Lung (tissue), 12 donors: ENCODE results near the gene ISM1. TPM values are rescaled to one million over a fixed set of nuclear protein-coding genes. Genes with fewer than 3 reads are reported as not detected.
A peak's percentile ranks its signal among the peaks of the same experiment; 100 is the strongest.

Experiments used
- ATAC-seq: fragments of 200-7000 bp; cut with Tn5 transposase; one replicate; pipeline ENCODE4 v1.9.1; 2020; ENCODE audit warnings: moderate number of reproducible peaks; ENCODE audit not compliant: insufficient read depth, low FRiP score
- DNase-seq, 3 donors: peaks; one replicate each; pipeline ENCODE4 v3.0.0-alpha.2; 2013 to 2017
- H3K27ac ChIP-seq, 2 donors: one replicate each; pipeline ENCODE4 v1.5.1; 2013; ENCODE audit warnings: mild to moderate bottlenecking in 2 of 2, moderate library complexity in 2 of 2, control low read depth in 1 of 2, inconsistent platforms in 1 of 2, low read depth in 1 of 2, low read length in 1 of 2
- H3K27me3 ChIP-seq, 3 donors: one replicate each; pipeline ENCODE4 v1.5.1; 2013; ENCODE audit warnings: low read length in 2 of 3; ENCODE audit not compliant: control insufficient read depth in 3 of 3, insufficient read depth in 3 of 3
- H3K36me3 ChIP-seq, 4 donors: one replicate each; pipeline ENCODE4 v1.5.1; 2013; ENCODE audit warnings: low read length in 4 of 4, mild to moderate bottlenecking in 1 of 4, moderate library complexity in 1 of 4; ENCODE audit not compliant: control insufficient read depth in 4 of 4, insufficient read depth in 4 of 4
- H3K4me1 ChIP-seq, 5 donors: one replicate each; pipeline ENCODE4 v1.5.1; 2013; ENCODE audit warnings: low read length in 5 of 5, mild to moderate bottlenecking in 2 of 5, moderate library complexity in 1 of 5; ENCODE audit not compliant: control insufficient read depth in 5 of 5, insufficient read depth in 5 of 5
- H3K4me3 ChIP-seq: one replicate; pipeline ENCODE4 v1.5.1; 2013; ENCODE audit warnings: mild to moderate bottlenecking, control low read depth, moderate library complexity
- H3K9ac ChIP-seq, 2 donors: one replicate each; pipeline ENCODE4 v1.5.1; 2013; ENCODE audit warnings: low read length in 2 of 2, control low read depth in 1 of 2; ENCODE audit not compliant: insufficient read depth in 1 of 2
- H3K9me3 ChIP-seq, 4 donors: one replicate each; pipeline ENCODE4 v1.5.1; 2013; ENCODE audit warnings: low read length in 3 of 4, mild to moderate bottlenecking in 1 of 4, moderate library complexity in 1 of 4; ENCODE audit not compliant: control insufficient read depth in 4 of 4, insufficient read depth in 3 of 4
- CTCF ChIP-seq: IDR thresholded peaks from 2 replicates; pipeline ENCODE4 v1.5.1; 2012; ENCODE audit warnings: mild to moderate bottlenecking; ENCODE audit errors: control extremely low read depth, extremely low read depth
- WGBS, 2 donors: extraction: QIAGEN DNeasy Blood & Tissue Kit; methylation state at CpG; one replicate each; pipeline ENCODE4 v1.1.7; 2013; 5-methylcytosine and 5-hydroxymethylcytosine counted together
- polyA plus RNA-seq, 2 donors: library from polyadenylated mRNA; stranded (reverse); fragments of 200-250 nt; gene quantifications; one replicate each; pipeline ENCODE4 v1.2.1, GENCODE V29; 2013
- total RNA-seq, 2 donors: library from RNA; depleted of rRNA in 1 of 2; stranded (reverse); fragments of >200 nt in 1 of 2; gene quantifications; one replicate each; pipeline ENCODE4 v1.2.1, GENCODE V29; 2014 to 2021
- donor health status: control.
- donor health status: control.
- donor health status: Bipolar disorder and iron deficiency.
- donor health status: healthy.
- donor health status: DM: yes; HTN: yes; CAD: no.

ISM1 gene
- total and polyA plus RNA-seq, 4 donors = 1.6 to 13.6 (median 2.9) TPM

- Histone ChIP-seq H3K27me3 (peaks cover 0 to 72% (median 34%) of the 10 kb centered on the region in 3 donors), H3K9ac (no peak overlapping the region), H3K9me3 (no peaks in the 10 kb centered on the region), H3K36me3 (no peaks in the 10 kb centered on the region), H3K27ac (no peak overlapping the region), H3K4me3 (peak overlapping the region; percentile 40), H3K4me1 (peaks cover 0 to 22% (median 14%) of the 10 kb centered on the region in 5 donors)
- peak in 2 of 3 donors; percentile 14 to 57 for DNase-seq
- ATAC-seq = peak; percentile 61
- WGBS, 2 donors = 14 to 17% methylated on average over 34 to 38 of the region's 38 CpGs
- TF ChIP-seq CTCF = no peak
Observed at GRCh38 chr20:13219327-13220193, 1.5 kb upstream of the ISM1 start.

- no peak for TF ChIP-seq CTCF
- H3K36me3 ChIP-seq = no peaks in the 10 kb centered on the region
- peak overlapping the region in 1 of 2 donors; percentile 34 for H3K27ac ChIP-seq
- H3K4me1 ChIP-seq = peaks cover 0 to 22% (median 14%) of the 10 kb centered on the region in 5 donors
- no peaks in the 10 kb centered on the region for H3K9me3 ChIP-seq
- WGBS, 2 donors = 1 to 2% methylated on average over 58 to 63 of the region's 63 CpGs
- H3K27me3 ChIP-seq = peaks cover 0 to 65% (median 34%) of the 10 kb centered on the region in 3 donors
- H3K9ac ChIP-seq = no peak overlapping the region
- peak; percentile 9 for ATAC-seq
- peak overlapping the region; percentile 40 for H3K4me3 ChIP-seq
- DNase-seq = peak; percentile 57 to 71 (median 61)
Observed at GRCh38 chr20:13220194-13220903, 725 bp upstream of the ISM1 start.

- Histone ChIP-seq H3K4me1 (peaks cover 0 to 22% (median 14%) of the 10 kb centered on the region in 5 donors), H3K9me3 (no peaks in the 10 kb centered on the region), H3K27ac (peak overlapping the region in 1 of 2 donors; percentile 1), H3K36me3 (no peaks in the 10 kb centered on the region), H3K4me3 (peak overlapping the region; percentile 40), H3K9ac (no peak overlapping the region), H3K27me3 (peaks cover 0 to 57% (median 34%) of the 10 kb centered on the region in 3 donors)
- WGBS, 2 donors = 1% methylated on average over 56 of the region's 56 CpGs; no CpG with 5 or more reads in 1 of the 2 donors
- no peak for DNase-seq
- no peak for TF ChIP-seq CTCF
- no peak for ATAC-seq
Observed at GRCh38 chr20:13221313-13221672, 219 bp downstream of the ISM1 start.
